Suprapubic skin (tissue), 4 donors: Measurements from ENCODE around the gene ZC2HC1B. TPM values are rescaled to one million over a fixed set of nuclear protein-coding genes. Genes with fewer than 3 reads are reported as not detected.
"Not testable (repeated sequence)": the region's sequence is repeated elsewhere in the genome, so short reads cannot be mapped to it uniquely, and the experiment has no call there.

Source experiments
- DNase-seq, 2 donors: peaks; one replicate each; pipeline ENCODE4 v3.0.0-alpha.2; 2019; ENCODE audit warnings: low spot score in 2 of 2
- H3K27ac ChIP-seq: fragments of 200-600 bp; sonication (generic); one replicate; pipeline ENCODE4 v1.5.1; 2019
- H3K27me3 ChIP-seq: fragments of 200-600 bp; sonication (generic); one replicate; pipeline ENCODE4 v1.5.1; 2019
- H3K36me3 ChIP-seq: fragments of 200-600 bp; sonication (generic); one replicate; pipeline ENCODE4 v1.5.1; 2019
- H3K4me1 ChIP-seq: fragments of 200-600 bp; sonication (generic); one replicate; pipeline ENCODE4 v1.5.1; 2019
- H3K4me3 ChIP-seq: fragments of 200-600 bp; sonication (generic); one replicate; pipeline ENCODE4 v1.5.1; 2019; ENCODE audit warnings: mild to moderate bottlenecking
- H3K9me3 ChIP-seq: fragments of 200-600 bp; sonication (generic); one replicate; pipeline ENCODE4 v1.5.1; 2019
- CTCF ChIP-seq, 2 donors: fragments of 200-600 bp in 1 of 2; fragments of 450-650 bp in 1 of 2; sonication (generic) in 1 of 2; IDR thresholded peaks; one replicate each; pipeline ENCODE4 v1.5.1; 2016 to 2019; ENCODE audit warnings: antibody characterized with exemption in 2 of 2, mild to moderate bottlenecking in 1 of 2, moderate library complexity in 1 of 2
- EP300 ChIP-seq: sonication (generic); formaldehyde crosslinking; IDR thresholded peaks from one replicate; pipeline ENCODE4 v1.6.1; 2017; ENCODE audit warnings: antibody characterized with exemption
- POLR2A ChIP-seq, 2 donors: fragments of 450-650 bp; IDR thresholded peaks; one replicate each; pipeline ENCODE4 v1.6.1; 2017; ENCODE audit warnings: antibody characterized with exemption in 2 of 2, mild to moderate bottlenecking in 2 of 2, moderate library complexity in 2 of 2
- POLR2AphosphoS5 ChIP-seq, 3 donors: sonication (generic); formaldehyde crosslinking; IDR thresholded peaks; one replicate each; pipeline ENCODE4 v1.6.1; 2017; ENCODE audit warnings: antibody characterized with exemption in 3 of 3
- WGBS: methylation state at CpG from one replicate; pipeline ENCODE4 v1.1.5; 2018; 5-methylcytosine and 5-hydroxymethylcytosine counted together
- total RNA-seq, 4 donors: library from RNA; depleted of rRNA; stranded (reverse); fragments of >200 nt; gene quantifications; one replicate each; pipeline ENCODE4 v1.1.0, GENCODE V29; 2016

The ZC2HC1B gene
- total RNA-seq, 4 donors from 2014 or later: not detected

GRCh38 chr6:143842902-143843676 is 21.2 kb upstream of the ZC2HC1B start, which contains the start of gene LTV1:
TSS of gene LTV1 (plus strand) at chr6:143843338. CDS start at chr6:143843478, 140 bp downstream.
- peaks cover 11% of the 10 kb centered on the region for H3K4me1 ChIP-seq
- H3K9me3 ChIP-seq: no peaks in the 10 kb centered on the region
- WGBS: under 1% methylated on average over 14 of the region's 64 CpGs
- peak; percentile 98 to 99 for DNase-seq
- H3K36me3 ChIP-seq: peaks cover 27% of the 10 kb centered on the region
- no peaks in the 10 kb centered on the region for H3K27me3 ChIP-seq
- TF ChIP-seq CTCF (IDR thresholded peaks at IDR 0.05): no peak
- no peak for TF ChIP-seq EP300
- peak in 2 of 3 donors; percentile 80 to 83 for TF ChIP-seq POLR2AphosphoS5 (IDR thresholded peaks at IDR 0.05)
- peak in 1 of 2 donors; percentile 26 for TF ChIP-seq POLR2A (IDR thresholded peaks at IDR 0.05)
- H3K4me3 ChIP-seq: peak within 1 kb of the TSS; percentile 90
- H3K27ac ChIP-seq: peak within 1 kb of the TSS; percentile 94

- TF ChIP-seq CTCF (IDR thresholded peaks at IDR 0.05) (no peak), POLR2AphosphoS5 (IDR thresholded peaks at IDR 0.05) (no peak), POLR2A (IDR thresholded peaks at IDR 0.05) (no peak), EP300 (no peak)
- H3K27ac ChIP-seq: peak overlapping the region; percentile 94
- WGBS: 0% methylated on average over 8 of the region's 9 CpGs
- peak overlapping the region; percentile 90 for H3K4me3 ChIP-seq
- peaks cover 32% of the 10 kb centered on the region for H3K36me3 ChIP-seq
- no peaks in the 10 kb centered on the region for H3K9me3 ChIP-seq
- peaks cover 11% of the 10 kb centered on the region for H3K4me1 ChIP-seq
- no peaks in the 10 kb centered on the region for H3K27me3 ChIP-seq
- no peak for DNase-seq
Measured at GRCh38 chr6:143843677-143843999, 20.6 kb upstream of the ZC2HC1B start.

GRCh38 chr6:143844006-143844405 is 20.3 kb upstream of the ZC2HC1B start:
- 9% methylated on average over 4 of the region's 4 CpGs for WGBS
- H3K4me1 ChIP-seq: peaks cover 11% of the 10 kb centered on the region
- H3K9me3 ChIP-seq: no peaks in the 10 kb centered on the region
- no peaks in the 10 kb centered on the region for H3K27me3 ChIP-seq
- no peak for DNase-seq
- peak overlapping the region; percentile 90 for H3K4me3 ChIP-seq
- H3K36me3 ChIP-seq: peaks cover 35% of the 10 kb centered on the region
- peak overlapping the region; percentile 94 for H3K27ac ChIP-seq
- no peak for TF ChIP-seq POLR2A (IDR thresholded peaks at IDR 0.05)

- 91% methylated on average over 5 of the region's 5 CpGs for WGBS
- peaks cover 46% of the 10 kb centered on the region for H3K36me3 ChIP-seq
- no peak for TF ChIP-seq CTCF (IDR thresholded peaks at IDR 0.05)
- no peak for TF ChIP-seq POLR2A (IDR thresholded peaks at IDR 0.05)
- TF ChIP-seq EP300: no peak
- no peak for TF ChIP-seq POLR2AphosphoS5 (IDR thresholded peaks at IDR 0.05)
Measured at GRCh38 chr6:143845033-143845432, 19.2 kb upstream of the ZC2HC1B start.

GRCh38 chr6:143851706-143852105 is 12.6 kb upstream of the ZC2HC1B start:
- not testable (repeated sequence) for DNase-seq, H3K27me3 ChIP-seq, H3K4me3 ChIP-seq, H3K4me1 ChIP-seq, H3K9me3 ChIP-seq, H3K27ac ChIP-seq
- H3K36me3 ChIP-seq: peaks cover 94% of the 10 kb centered on the region
- 95% methylated on average over 3 of the region's 3 CpGs for WGBS

More at GRCh38 chr6:143845033-143845432, 19.2 kb upstream of the ZC2HC1B start:
- Histone ChIP-seq H3K9me3 (no peaks in the 10 kb centered on the region), H3K4me1 (peaks cover 11% of the 10 kb centered on the region), H3K27ac (no peak overlapping the region), H3K27me3 (no peaks in the 10 kb centered on the region), H3K4me3 (no peak overlapping the region)
- no peak for DNase-seq

GRCh38 chr6:143855057-143855456 is 9.2 kb upstream of the ZC2HC1B start:
- not testable (repeated sequence) for H3K9me3 ChIP-seq, H3K4me1 ChIP-seq, H3K4me3 ChIP-seq, H3K27me3 ChIP-seq, H3K27ac ChIP-seq, DNase-seq
- peaks cover 95% of the 10 kb centered on the region for H3K36me3 ChIP-seq
- WGBS: 100% methylated on average over 1 of the region's 1 CpG

- peaks cover 94% of the 10 kb centered on the region for H3K36me3 ChIP-seq
- WGBS: 96% methylated on average over 3 of the region's 6 CpGs
- H3K27ac ChIP-seq, H3K4me1 ChIP-seq, H3K4me3 ChIP-seq, DNase-seq, H3K9me3 ChIP-seq, H3K27me3 ChIP-seq: not testable (repeated sequence)
Measured at GRCh38 chr6:143856762-143857161, 7.5 kb upstream of the ZC2HC1B start.
